HG03565 (cell line): ENCODE results near the gene VPS29.
"Not testable (repeated sequence)": the region's sequence is repeated elsewhere in the genome, so short reads cannot be mapped to it uniquely, and the experiment has no call there.

ENCODE experiments used
- ATAC-seq: cut with Tn5 transposase; IDR thresholded peaks from one replicate; pipeline ENCODE4 v1.9.1; 2021; ENCODE audit warnings: mild to moderate bottlenecking, moderate library complexity; ENCODE audit not compliant: unreplicated experiment

The VPS29 gene

GRCh38 chr12:110528277-110528839, 26.4 kb upstream of the VPS29 start:
- ATAC-seq = no peak

GRCh38 chr12:110520876-110521712, 19.2 kb upstream of the VPS29 start:
- not testable (repeated sequence) for ATAC-seq

GRCh38 chr12:110518014-110518413, 16.1 kb upstream of the VPS29 start:
- ATAC-seq = not testable (repeated sequence)

GRCh38 chr12:110516995-110517394, 15.1 kb upstream of the VPS29 start:
- no peak for ATAC-seq

- ATAC-seq = no peak
Measured at GRCh38 chr12:110514363-110514762, 12.5 kb upstream of the VPS29 start.

GRCh38 chr12:110513842-110514241, 11.9 kb upstream of the VPS29 start:
- no peak for ATAC-seq

- no peak for ATAC-seq
Measured at GRCh38 chr12:110508071-110508586, 6.2 kb upstream of the VPS29 start.

- ATAC-seq = no peak
Measured at GRCh38 chr12:110505332-110505731, 3.4 kb upstream of the VPS29 start.

GRCh38 chr12:110503432-110503831, 1.5 kb upstream of the VPS29 start:
- no peak for ATAC-seq

GRCh38 chr12:110501399-110501751, 536 bp downstream of the VPS29 start:
- ATAC-seq = peak; percentile 1

GRCh38 chr12:110498984-110499706, 2.8 kb downstream of the VPS29 start:
- no peak for ATAC-seq

- ATAC-seq = no peak
Measured at GRCh38 chr12:110475426-110475825, 26.5 kb downstream of the VPS29 start.

GRCh38 chr12:110468214-110469048, 33.5 kb downstream of the VPS29 start, which contains the start of the genes FAM216A and GPN3:
TSS of gene FAM216A (plus strand) at chr12:110468845. CDS start at chr12:110468876, 31 bp downstream.
TSS of gene GPN3 (minus strand) at chr12:110468257. CDS start at chr12:110468203, 54 bp downstream.
- ATAC-seq = peak; percentile 71

GRCh38 chr12:110467847-110468213, 34.1 kb downstream of the VPS29 start:
- no peak for ATAC-seq

- ATAC-seq = no peak
Measured at GRCh38 chr12:110466791-110467190, 35.1 kb downstream of the VPS29 start.

- ATAC-seq = not testable (repeated sequence)
Measured at GRCh38 chr12:110465765-110466164, 36.1 kb downstream of the VPS29 start.

GRCh38 chr12:110465024-110465423, 36.9 kb downstream of the VPS29 start:
- ATAC-seq = no peak

GRCh38 chr12:110461189-110461588, 40.7 kb downstream of the VPS29 start:
- ATAC-seq = not testable (repeated sequence)

- ATAC-seq = no peak
Measured at GRCh38 chr12:110458756-110459155, 43.2 kb downstream of the VPS29 start.

- no peak for ATAC-seq
Measured at GRCh38 chr12:110453569-110454296, 48.2 kb downstream of the VPS29 start.
